GM10266 (cell line): ENCODE data around the gene TMEM214.
A peak's percentile ranks its signal among the peaks of the same experiment; 100 is the strongest.

Experiments
- DNase-seq: peaks from one replicate; pipeline ENCODE4 v3.0.0; 2012; ENCODE audit errors: extremely low spot score
- TF ChIP-seq, protein P1 (sequence below): IDR thresholded peaks from 2 replicates; pipeline ENCODE4 v1.5.1; 2012; ENCODE audit warnings: mild to moderate bottlenecking, low read depth; ENCODE audit not compliant: control insufficient read depth, insufficient read depth; ENCODE audit errors: missing control alignments

TMEM214 gene

DNA sequence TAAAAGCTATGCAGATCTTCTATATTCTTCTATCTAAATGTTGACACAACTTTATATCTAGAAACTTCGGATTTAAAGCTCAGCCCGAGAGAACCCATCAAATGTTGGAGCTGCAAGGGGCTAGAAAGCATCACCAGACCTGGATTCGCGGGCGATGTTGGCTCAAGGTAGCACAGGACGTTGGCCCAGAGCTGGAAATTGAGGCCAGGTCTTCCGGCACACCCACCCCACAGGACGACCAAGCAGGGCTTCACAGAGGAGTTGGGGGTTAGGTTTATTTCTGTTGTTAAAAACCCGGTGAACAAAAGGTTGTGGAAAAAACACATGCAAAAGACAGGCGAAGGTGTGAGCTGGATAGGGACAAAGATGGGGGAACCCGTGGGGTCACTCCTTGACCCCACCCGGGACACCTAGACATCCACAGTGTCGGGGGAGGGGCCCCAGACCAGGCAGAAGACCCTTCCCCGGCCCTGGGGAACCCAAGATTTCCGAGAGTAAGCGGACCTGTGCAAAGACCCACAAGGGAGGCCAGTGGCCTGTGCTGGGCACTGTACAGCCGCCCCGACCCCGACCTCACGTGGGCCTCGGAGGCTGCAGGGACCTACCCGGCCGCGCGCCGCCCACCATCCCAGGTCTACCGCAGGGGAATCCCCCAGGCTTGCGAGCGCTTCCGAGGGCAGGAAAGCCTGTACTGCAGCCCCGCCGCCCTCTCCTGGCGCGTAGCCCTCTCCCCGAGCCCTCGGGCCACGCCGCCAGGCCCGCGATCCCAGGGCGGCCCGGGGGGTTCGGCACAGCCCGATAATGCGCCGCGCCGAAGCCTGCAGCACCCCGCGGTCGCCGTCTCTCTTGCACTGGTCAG is 16.9 kb downstream of the TMEM214 start:
- peak; percentile 82 for DNase-seq
- TF ChIP-seq, protein P1, sequence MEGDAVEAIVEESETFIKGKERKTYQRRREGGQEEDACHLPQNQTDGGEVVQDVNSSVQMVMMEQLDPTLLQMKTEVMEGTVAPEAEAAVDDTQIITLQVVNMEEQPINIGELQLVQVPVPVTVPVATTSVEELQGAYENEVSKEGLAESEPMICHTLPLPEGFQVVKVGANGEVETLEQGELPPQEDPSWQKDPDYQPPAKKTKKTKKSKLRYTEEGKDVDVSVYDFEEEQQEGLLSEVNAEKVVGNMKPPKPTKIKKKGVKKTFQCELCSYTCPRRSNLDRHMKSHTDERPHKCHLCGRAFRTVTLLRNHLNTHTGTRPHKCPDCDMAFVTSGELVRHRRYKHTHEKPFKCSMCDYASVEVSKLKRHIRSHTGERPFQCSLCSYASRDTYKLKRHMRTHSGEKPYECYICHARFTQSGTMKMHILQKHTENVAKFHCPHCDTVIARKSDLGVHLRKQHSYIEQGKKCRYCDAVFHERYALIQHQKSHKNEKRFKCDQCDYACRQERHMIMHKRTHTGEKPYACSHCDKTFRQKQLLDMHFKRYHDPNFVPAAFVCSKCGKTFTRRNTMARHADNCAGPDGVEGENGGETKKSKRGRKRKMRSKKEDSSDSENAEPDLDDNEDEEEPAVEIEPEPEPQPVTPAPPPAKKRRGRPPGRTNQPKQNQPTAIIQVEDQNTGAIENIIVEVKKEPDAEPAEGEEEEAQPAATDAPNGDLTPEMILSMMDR: no peak

DNA sequence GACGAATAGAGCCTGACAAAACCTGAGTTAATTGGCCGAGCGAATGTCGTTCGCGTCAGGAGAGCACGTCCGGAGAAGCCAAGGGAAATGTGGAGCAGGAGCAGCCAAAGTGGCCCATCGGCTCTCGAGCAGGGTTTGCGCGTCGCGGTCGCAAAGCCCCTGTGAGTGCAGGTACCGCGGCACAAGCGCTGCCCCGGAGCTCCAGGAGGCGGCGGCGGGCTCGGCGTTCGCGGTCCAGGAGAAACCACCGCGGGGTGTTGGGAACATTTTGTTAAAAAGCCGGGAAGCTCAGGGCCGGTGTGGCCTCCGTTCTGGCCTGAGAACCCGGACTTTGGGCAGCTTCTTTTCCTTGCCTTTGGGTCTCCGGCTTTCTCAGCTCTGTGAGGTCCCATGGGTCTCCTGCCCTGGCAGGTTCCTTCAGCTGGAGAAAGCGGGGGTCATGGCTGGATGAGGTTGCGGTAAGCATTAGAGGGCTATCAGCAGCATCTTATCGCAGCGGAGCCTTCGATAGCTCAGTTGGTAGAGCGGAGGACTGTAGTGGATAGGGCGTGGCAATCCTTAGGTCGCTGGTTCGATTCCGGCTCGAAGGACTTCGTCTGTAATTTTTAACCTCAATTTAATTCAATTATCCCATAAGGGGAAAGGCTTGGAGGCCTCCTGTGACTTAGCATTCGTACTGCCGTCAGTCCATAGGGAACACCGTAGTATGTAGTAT is 17.7 kb downstream of the TMEM214 start:
- peak; percentile 89 for DNase-seq
- TF ChIP-seq, protein P1: no peak

DNA sequence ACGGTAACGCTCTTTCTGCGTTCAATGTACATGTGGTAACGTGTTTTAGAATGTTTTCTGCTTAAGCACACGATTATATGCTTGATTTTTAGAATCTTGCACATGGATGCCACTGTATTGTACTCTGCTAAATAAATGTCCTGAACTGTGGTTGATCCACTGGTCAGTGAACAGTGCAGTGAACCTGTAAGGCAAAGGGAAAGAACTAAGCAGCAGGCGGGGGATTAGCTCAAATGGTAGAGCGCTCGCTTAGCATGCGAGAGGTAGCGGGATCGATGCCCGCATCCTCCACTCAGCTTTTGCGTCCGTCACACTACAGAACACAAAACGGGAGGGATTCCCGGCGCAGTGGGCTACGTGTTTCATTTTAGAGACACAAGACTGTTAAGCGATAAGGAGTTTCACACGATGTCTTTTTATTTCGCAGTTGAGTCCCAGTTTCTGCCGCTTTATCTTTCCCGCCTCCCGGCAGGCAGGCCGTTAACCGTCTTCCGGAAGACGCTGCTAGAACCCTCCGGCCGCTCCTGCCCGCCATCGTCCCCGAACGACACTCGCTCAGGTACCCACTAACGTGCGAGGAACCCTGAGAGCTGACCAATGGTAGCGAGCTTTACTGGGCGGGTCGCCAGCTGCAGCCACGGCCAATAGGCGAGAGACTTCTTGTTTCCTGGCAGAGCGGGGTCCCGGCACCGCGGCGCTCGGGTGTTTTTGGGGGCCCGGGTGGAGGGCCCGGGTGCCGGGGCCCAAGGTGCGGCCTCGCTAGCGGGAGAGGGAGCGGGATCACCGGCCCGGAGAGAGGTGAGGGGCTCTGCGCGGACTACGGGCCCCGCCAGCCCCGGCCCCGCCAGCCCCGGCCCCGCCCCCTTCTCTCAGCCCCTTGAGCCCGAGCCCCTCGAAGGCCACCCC is 18.5 kb downstream of the TMEM214 start, which contains the start of gene AGBL5:
AGBL5 (plus strand) TSS at position 673 of the 906 bp plus-strand sequence. CDS start 1,291 bp downstream, outside the sequence.
- DNase-seq: peak; percentile 100
- TF ChIP-seq, protein P1: no peak

- no peak for DNase-seq
- TF ChIP-seq, protein P1: no peak
These were observed 19.3 kb downstream of the TMEM214 start for GRCh38 chr2:27051902-27052645.

- DNase-seq: no peak
These were observed 20.6 kb downstream of the TMEM214 start for GRCh38 chr2:27053321-27053720.

DNA sequence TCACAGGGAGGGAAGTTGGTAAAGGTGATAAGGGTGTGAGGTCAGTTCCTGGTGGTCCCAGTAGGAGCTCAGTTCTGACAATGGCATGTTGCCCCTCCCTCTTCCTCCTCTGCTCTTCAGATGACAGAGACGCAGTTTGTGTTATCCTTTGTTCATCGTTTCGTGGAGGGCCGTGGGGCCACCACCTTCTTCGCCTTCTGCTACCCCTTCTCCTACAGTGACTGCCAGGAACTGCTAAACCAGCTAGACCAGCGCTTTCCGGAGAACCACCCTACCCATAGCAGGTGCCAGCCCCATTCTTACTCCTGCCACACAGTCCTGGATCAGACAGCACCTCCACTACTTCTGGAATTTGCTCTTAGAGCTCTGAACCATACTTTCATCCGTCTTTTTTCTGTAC is 21.0 kb downstream of the TMEM214 start:
- no peak for DNase-seq
- TF ChIP-seq, protein P1: no peak

More at GRCh38 chr2:27053321-27053720, 20.6 kb downstream of the TMEM214 start:
- TF ChIP-seq, protein P1: no peak
